ENCODE data around the gene ATP1A1.

Gene ATP1A1

GRCh38 chr1:116345843-116346242 is 27.2 kb upstream of the ATP1A1 start:
- peak; percentile 72 for DNase-seq

- DNase-seq: peak; percentile 36
These were observed 25.9 kb upstream of the ATP1A1 start for GRCh38 chr1:116346943-116347673.

DNA sequence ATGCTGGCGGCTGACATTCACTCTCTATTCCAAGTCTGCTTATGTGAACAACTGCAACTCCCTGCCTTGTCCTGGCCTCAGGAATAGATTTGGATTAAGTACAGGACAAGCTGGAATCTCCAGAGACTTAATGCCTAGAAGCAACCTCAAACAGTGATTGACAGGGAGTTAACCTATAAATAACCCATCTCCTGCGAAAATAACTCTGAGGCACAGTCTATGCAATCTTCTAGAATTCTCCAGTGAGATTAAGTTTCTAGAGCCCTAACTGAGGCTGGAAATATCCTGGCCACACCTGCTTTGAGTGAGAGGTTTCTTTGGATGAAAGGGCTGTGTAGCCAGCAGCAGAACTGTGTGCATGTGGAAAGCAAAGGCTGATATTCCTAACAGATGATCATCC is 25.3 kb upstream of the ATP1A1 start:
- no peak for DNase-seq

GRCh38 chr1:116350097-116350645 is 22.9 kb upstream of the ATP1A1 start:
- DNase-seq: no peak

DNA sequence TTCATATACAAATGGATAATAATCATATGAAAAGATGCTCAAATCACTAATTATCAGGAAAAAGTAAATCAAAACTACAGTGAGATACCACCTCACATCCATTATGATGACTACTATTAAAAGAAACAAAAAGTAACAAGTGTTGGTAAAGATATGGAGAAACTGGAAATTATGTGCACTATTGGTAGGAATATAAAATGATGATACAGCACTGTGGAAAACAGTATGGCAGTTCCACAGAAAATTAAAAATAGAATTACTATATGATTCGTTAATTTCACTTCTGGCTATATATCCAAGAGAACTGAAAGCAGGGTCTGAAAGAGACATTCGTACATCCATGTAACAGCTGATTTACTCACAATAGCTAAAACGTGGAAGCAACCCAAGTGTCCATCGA is 21.1 kb upstream of the ATP1A1 start:
- no peak for DNase-seq

DNA sequence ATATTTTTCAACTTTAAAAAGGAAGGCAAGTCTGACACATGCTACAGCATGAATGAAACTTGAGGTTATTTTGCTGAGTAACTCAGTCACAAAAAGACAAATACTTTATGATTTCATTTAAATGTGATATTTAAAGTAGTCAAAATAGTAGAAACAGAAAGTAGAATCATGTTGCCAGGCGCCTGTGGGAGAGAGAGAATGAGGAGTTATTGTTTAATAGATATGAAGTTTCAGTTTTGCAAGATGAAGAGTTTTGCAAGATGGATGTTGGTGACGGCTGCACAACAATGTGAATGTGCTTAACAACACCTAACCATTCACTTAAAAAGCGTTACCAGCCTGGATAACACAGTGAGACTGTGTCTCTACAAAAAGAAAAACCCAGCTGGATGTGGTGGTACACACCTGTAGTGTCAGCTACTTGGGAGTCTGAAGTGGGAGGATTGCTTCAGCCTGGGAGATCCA is 20.7 kb upstream of the ATP1A1 start:
- DNase-seq: peak; percentile 17

- DNase-seq: no peak
These were observed 19.9 kb upstream of the ATP1A1 start for GRCh38 chr1:116353155-116353554.

- no peak for DNase-seq
These were observed 17.0 kb upstream of the ATP1A1 start for GRCh38 chr1:116356067-116356466.

- DNase-seq: no peak
These were observed 16.4 kb upstream of the ATP1A1 start for GRCh38 chr1:116356673-116357072.

- DNase-seq: no peak
These were observed 15.6 kb upstream of the ATP1A1 start for GRCh38 chr1:116357487-116357886.

DNA sequence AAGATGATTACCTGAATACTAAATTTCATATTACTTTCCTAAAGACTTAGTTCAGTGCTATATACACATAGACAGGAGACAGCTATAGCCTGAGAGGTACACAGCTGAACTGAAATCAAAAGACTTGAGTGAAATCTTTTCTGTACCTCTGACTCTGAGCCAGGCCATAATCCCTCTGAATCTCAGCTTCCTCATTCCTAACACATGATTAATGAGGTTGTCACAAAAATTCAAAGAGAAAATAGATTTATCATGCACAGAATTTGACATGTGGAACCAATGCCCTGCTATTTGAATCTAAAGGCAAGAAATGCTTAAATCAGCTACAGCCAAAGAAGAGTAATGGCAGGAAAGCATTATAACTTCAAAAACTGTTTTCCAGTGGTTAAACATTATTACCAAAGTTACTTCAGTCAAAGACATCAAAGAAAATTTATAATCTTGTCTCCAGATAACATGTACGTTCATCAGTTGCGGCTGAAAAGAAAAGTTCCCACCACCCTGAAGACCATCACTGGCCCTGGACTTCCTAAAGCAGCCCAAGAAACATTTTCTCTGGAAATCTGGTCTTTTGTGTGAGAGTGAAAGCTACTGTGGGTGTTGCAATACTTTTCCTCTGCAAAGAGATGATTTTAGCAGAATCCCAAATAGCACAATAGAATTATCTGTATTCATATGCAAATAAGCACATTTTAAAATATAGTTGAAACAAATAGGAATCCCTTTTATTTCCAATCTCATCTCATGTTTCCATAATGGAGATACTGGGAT is 13.8 kb upstream of the ATP1A1 start:
- DNase-seq: no peak

DNA sequence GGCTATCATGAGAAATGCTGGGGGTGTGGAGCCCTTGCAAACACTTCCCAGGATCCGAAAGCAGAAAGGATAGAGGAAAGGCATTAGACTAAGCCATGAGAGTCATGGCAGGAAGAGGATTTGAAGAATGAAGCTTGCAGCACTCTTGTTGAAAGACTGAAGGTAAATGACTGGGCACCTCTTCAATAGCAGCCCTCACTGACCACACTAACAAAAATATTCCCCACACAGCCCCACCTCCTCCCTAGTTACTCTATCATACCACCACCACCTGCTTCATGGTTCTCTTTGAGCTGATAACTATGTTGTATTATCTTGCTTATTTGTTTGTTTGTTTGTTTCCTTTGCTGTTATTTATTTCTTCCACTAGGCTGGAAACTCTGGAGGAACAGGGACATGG is 13.2 kb upstream of the ATP1A1 start:
- no peak for DNase-seq

GRCh38 chr1:116360429-116361173 is 12.4 kb upstream of the ATP1A1 start:
- no peak for DNase-seq

DNA sequence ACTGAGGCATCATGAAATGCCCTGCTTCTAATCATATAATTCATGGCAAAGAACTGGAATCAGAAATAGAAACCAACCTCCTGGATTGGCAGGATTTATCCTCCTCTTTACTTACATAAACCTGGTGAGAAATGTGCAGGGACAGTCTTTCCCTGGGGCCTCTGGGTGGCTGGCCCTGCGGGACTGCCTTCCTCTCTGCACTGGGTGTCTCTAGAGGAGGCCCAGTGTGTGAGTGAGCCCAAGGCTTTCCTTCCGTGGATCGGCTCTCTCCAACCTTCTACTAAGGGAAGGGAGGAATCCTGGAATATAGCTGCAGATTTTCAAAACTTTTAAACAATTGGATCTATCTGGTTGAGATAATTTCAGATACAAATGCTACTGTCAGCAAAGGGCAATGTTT is 11.4 kb upstream of the ATP1A1 start:
- no peak for DNase-seq

DNA sequence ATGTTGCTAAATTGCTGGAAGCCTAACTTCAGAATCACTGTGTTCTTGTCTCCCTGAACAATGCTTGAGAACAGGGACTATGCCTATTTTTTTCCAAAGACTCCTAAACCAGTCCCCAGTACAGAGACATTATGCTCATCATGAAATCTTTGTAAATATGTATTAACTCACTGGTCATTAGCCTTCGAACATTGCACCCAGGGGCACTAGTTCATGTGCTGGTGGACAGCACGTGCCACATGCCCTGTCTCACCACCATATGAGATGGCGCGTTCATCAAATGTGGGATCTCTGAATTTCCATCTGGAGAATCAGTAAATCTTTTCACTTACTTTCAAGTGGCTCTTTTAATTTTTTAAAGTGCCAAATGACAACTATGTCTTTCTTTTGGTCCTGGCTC is 11.0 kb upstream of the ATP1A1 start:
- DNase-seq: no peak

DNA sequence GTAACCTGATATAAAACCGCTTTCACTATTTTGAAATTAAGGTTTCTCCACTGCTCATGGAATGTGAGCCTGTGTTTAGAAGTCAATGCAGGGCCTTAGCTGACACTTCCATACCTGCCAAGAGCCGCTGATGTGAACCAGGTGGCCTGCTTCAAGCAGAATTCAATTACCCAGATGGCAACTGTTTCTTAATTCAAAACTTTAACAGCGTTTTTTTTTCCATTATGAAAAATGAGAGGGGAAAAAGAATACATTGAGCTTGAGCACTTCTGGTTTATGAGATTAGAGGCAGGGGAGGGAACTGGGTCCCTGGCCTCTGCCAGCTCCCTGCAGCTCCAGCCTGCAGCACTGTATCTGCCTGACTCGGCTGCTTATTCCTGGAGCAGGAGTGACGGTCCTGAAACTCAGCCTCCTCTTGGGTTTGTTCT is 7.7 kb upstream of the ATP1A1 start:
- no peak for DNase-seq

- DNase-seq: no peak
These were observed 7.2 kb upstream of the ATP1A1 start for GRCh38 chr1:116365857-116366256.

DNA sequence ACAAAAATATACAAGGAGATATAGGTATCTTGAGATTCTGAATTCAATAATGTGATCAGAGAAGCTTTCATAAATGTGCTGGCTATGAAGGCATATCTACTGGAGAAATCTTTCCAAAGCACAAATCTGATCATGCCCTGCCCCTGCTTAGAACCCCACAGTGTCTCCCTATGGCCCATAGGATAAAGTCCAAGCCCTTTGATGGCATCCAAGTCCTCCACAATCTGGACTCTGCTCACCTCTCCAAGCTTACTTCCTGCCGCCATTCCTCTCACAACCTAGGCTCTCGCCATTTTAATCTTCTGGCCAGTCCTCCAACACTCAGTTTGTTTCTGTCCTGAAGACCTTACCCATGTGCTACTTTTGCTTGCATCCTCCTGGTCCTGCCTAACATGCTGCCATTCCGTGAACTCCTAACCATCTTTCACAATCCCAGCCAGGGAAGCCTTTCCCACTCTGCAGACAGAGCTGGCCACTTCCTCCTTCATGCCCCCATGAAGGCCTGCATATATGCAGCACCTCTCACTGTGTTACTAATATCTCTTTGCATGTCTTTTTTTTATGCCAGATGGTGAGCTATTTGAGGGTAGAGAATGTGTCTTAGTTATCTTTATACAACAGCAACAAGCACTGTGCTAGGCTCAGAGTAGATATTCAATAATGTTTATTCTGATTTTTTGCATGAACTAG is 5.6 kb upstream of the ATP1A1 start:
- DNase-seq: no peak

- no peak for DNase-seq
These were observed 4.8 kb upstream of the ATP1A1 start for GRCh38 chr1:116368241-116368640.

GRCh38 chr1:116370181-116370580 is 2.9 kb upstream of the ATP1A1 start:
- no peak for DNase-seq

- DNase-seq: no peak
These were observed 1.3 kb upstream of the ATP1A1 start for GRCh38 chr1:116371752-116372151.

- no peak for DNase-seq
These were observed 853 bp upstream of the ATP1A1 start for GRCh38 chr1:116372191-116372590.
